ENCODE measurements around the gene HIGD2A. TPM values are rescaled to one million over a fixed set of nuclear protein-coding genes. Genes with fewer than 3 reads are reported as not detected.

The HIGD2A gene
- polyA plus RNA-seq, 3 donors, result 101 to 298 (median 260) TPM

DNA sequence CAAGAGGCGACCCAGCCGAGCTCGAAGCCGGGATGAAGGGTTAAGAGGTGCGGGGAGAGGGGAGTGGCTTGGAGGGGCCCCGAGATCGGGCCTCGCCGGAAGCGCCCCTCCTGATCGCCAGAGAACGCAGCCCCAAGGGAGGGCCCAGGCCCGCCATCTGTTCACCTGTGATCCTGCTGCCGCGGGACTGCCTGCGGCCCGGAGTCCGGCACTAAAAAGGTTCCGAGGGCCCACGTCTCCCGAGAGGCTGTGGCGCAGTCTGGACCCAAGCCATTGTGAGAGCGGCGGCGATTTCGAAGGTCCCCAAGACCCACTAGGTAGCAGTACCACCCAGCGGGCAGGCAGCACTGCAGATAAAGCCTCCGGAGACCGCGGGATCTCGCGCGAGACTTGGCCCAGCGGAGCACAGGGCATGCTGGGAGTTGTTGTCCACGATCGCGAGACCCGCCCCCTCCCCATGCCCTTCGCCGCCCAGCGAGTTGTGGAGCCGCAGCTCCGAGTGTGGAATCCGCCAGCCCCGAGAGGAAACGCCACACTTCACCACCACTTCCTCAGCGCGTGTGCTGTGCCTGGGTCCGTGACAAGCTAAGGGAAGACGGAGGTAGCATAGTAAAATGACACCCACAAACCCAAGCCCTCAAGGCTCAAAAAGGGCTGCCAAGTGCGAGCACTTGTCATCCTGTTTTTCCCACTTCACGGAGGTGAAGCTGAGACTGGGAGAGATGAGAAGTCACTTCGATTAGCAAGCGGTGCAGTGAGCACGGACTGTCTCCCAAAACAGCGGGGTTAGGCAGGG is 26.9 kb upstream of the HIGD2A start, which contains the start of gene KIAA1191:
KIAA1191 (minus strand) TSS at position 328 of the 796 bp plus-strand sequence. CDS start 2,256 bp downstream, outside the sequence.
- peaks cover 27% of the 10 kb centered on the region for H3K4me1 Mint-ChIP-seq
- peak within 1 kb of the TSS; percentile 82 for H2AFZ ChIP-seq (ENCODE audit: insufficient read depth, low read depth, low read length, poor library complexity, severe bottlenecking)
- H3K27me3 Mint-ChIP-seq (ENCODE audit: low read depth in 3 of 3), result peaks cover 23 to 33% (median 28%) of the 10 kb centered on the region in 3 donors
- H3K27me3 ChIP-seq (ENCODE audit: control insufficient read depth in 2 of 2, insufficient read depth in 2 of 2, low read length in 2 of 2), result peaks cover 15 to 31% of the 10 kb centered on the region in 2 donors
- under 1% methylated on average over 42 of the region's 56 CpGs for WGBS (ENCODE audit: insufficient coverage)
- no peaks in the 10 kb centered on the region for H3K9me3 ChIP-seq (replicated peaks in 1 of 2; ENCODE audit: control insufficient read depth in 1 of 2, insufficient read depth in 1 of 2, low read length in 2 of 2)
- intact Hi-C loops (cut with micrococcal nuclease), result loop anchor here in 1 of 2 donors (2.0 kb wide), 1 partner anchor 27 kb away; the partner anchor contains the start of genes HIGD2A and NOP16
- H3K9me3 Mint-ChIP-seq, result peaks cover 0 to 15% (median 2%) of the 10 kb centered on the region in 7 donors
- TF ChIP-seq, protein P1, sequence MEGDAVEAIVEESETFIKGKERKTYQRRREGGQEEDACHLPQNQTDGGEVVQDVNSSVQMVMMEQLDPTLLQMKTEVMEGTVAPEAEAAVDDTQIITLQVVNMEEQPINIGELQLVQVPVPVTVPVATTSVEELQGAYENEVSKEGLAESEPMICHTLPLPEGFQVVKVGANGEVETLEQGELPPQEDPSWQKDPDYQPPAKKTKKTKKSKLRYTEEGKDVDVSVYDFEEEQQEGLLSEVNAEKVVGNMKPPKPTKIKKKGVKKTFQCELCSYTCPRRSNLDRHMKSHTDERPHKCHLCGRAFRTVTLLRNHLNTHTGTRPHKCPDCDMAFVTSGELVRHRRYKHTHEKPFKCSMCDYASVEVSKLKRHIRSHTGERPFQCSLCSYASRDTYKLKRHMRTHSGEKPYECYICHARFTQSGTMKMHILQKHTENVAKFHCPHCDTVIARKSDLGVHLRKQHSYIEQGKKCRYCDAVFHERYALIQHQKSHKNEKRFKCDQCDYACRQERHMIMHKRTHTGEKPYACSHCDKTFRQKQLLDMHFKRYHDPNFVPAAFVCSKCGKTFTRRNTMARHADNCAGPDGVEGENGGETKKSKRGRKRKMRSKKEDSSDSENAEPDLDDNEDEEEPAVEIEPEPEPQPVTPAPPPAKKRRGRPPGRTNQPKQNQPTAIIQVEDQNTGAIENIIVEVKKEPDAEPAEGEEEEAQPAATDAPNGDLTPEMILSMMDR (IDR thresholded peaks at IDR 0.05), result no peak
- DNase-seq, result peak; percentile 88 to 93 (median 91)
- peak within 1 kb of the TSS; percentile 64 to 96 (median 87) for H3K4me3 ChIP-seq (replicated peaks in 1 of 3; ENCODE audit: low read depth in 2 of 3, low read length in 3 of 3)
- H3K36me3 Mint-ChIP-seq, result peaks cover 10 to 21% of the 10 kb centered on the region in 2 donors
- peaks cover 24 to 45% of the 10 kb centered on the region in 2 donors for H3K4me1 ChIP-seq (ENCODE audit: control insufficient read depth in 1 of 2, insufficient read depth in 2 of 2, low read length in 2 of 2)
- H3K79me2 ChIP-seq (ENCODE audit: insufficient read depth, low read length), result peaks cover 17% of the 10 kb centered on the region
- peaks cover 8% of the 10 kb centered on the region for H4K20me1 ChIP-seq (ENCODE audit: insufficient read depth, low read length)
- H3K36me3 ChIP-seq (replicated peaks in 1 of 2; ENCODE audit: control insufficient read depth in 1 of 2, insufficient read depth in 2 of 2, low read length in 2 of 2), result peaks cover 4 to 24% of the 10 kb centered on the region in 2 donors
- peak within 1 kb of the TSS; percentile 99 for H3K4me2 ChIP-seq (replicated peaks; ENCODE audit: extremely low read depth, low read length, poor library complexity, severe bottlenecking)
- peak within 1 kb of the TSS; percentile 7 to 68 for H3K27ac ChIP-seq (ENCODE audit: low read depth in 1 of 2, low read length in 2 of 2)
- peak within 1 kb of the TSS; percentile 81 for H3K9ac ChIP-seq (ENCODE audit: insufficient read depth, low read length, poor library complexity, severe bottlenecking)
- H3K4me3 Mint-ChIP-seq, result peak within 1 kb of the TSS; percentile 99
- peak within 1 kb of the TSS; percentile 82 to 94 (median 89) for H3K27ac Mint-ChIP-seq

DNA sequence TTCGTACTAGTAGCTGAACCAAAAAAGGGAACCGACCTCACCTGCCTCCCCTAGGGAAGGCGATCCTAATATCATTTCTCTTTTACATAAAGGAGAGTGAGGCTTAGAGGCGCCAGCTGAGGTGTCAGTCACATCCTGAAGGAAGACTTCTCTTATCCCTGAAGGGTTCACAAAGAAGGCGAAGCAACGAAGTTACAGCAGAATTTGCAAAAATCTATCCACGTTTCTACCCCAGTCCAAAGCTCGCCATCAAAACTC is 26.4 kb upstream of the HIGD2A start:
- WGBS (ENCODE audit: insufficient coverage), result 77% methylated on average over 3 of the region's 8 CpGs
- Mint-ChIP-seq H3K9me3 (peaks cover 0 to 18% (median 4%) of the 10 kb centered on the region in 7 donors), H3K36me3 (peaks cover 10 to 16% of the 10 kb centered on the region in 2 donors), H3K4me3 (peak overlapping the region; percentile 99), H3K27me3 (ENCODE audit: low read depth in 3 of 3) (peaks cover 28 to 38% (median 33%) of the 10 kb centered on the region in 3 donors), H3K27ac (peak overlapping the region; percentile 26 to 94 (median 89)), H3K4me1 (peaks cover 27% of the 10 kb centered on the region)
- H3K4me3 ChIP-seq (replicated peaks in 1 of 3; ENCODE audit: low read depth in 2 of 3, low read length in 3 of 3), result peak overlapping the region; percentile 64 to 96 (median 87)
- intact Hi-C loops (cut with micrococcal nuclease), result no loop called here
- peak overlapping the region; percentile 81 for H3K9ac ChIP-seq (ENCODE audit: insufficient read depth, low read length, poor library complexity, severe bottlenecking)
- peak overlapping the region; percentile 99 for H3K4me2 ChIP-seq (replicated peaks; ENCODE audit: extremely low read depth, low read length, poor library complexity, severe bottlenecking)
- H4K20me1 ChIP-seq (ENCODE audit: insufficient read depth, low read length), result peaks cover 4% of the 10 kb centered on the region
- TF ChIP-seq, protein P1 (IDR thresholded peaks at IDR 0.05), result no peak
- no peak for DNase-seq
- H3K79me2 ChIP-seq (ENCODE audit: insufficient read depth, low read length), result peaks cover 15% of the 10 kb centered on the region
- H3K27ac ChIP-seq (ENCODE audit: low read depth in 1 of 2, low read length in 2 of 2), result peak overlapping the region; percentile 7 to 68
- H3K27me3 ChIP-seq (ENCODE audit: control insufficient read depth in 2 of 2, insufficient read depth in 2 of 2, low read length in 2 of 2), result peaks cover 16 to 35% of the 10 kb centered on the region in 2 donors
- peaks cover 3 to 19% of the 10 kb centered on the region in 2 donors for H3K36me3 ChIP-seq (replicated peaks in 1 of 2; ENCODE audit: control insufficient read depth in 1 of 2, insufficient read depth in 2 of 2, low read length in 2 of 2)
- H2AFZ ChIP-seq (ENCODE audit: insufficient read depth, low read depth, low read length, poor library complexity, severe bottlenecking), result peak overlapping the region; percentile 82
- peaks cover 24 to 45% of the 10 kb centered on the region in 2 donors for H3K4me1 ChIP-seq (ENCODE audit: control insufficient read depth in 1 of 2, insufficient read depth in 2 of 2, low read length in 2 of 2)
- no peaks in the 10 kb centered on the region for H3K9me3 ChIP-seq (replicated peaks in 1 of 2; ENCODE audit: control insufficient read depth in 1 of 2, insufficient read depth in 1 of 2, low read length in 2 of 2)
